HG02852 (cell line): ENCODE measurements around the gene WWC1.
"Not testable (repeated sequence)": the region's sequence is repeated elsewhere in the genome, so short reads cannot be mapped to it uniquely, and the experiment has no call there.

ENCODE experiments used
- ATAC-seq: cut with Tn5 transposase; IDR thresholded peaks from one replicate; pipeline ENCODE4 v1.9.1; 2021; ENCODE audit warnings: mild to moderate bottlenecking, moderate library complexity; ENCODE audit not compliant: unreplicated experiment

The WWC1 gene

DNA sequence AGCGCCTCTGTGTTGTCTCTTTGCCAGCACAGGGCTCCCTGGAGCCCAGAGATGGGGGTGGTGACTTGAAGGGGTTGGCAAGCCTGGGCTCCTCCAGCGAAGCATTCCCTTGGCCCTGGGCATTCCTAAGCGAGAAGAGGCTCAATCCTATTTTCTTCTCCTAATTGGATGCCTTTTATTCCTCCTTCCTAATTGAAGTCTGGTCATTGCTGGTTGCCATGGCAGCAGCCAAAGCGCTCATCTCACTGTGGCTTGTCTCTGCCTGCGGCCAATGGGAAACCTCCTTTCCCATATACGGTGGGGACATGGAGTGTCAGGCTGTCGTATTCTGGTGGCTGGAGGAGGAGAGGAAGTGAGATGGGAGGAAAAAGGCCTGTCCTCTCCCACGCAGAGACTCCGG, 142.6 kb downstream of the WWC1 start:
- ATAC-seq = no peak

DNA sequence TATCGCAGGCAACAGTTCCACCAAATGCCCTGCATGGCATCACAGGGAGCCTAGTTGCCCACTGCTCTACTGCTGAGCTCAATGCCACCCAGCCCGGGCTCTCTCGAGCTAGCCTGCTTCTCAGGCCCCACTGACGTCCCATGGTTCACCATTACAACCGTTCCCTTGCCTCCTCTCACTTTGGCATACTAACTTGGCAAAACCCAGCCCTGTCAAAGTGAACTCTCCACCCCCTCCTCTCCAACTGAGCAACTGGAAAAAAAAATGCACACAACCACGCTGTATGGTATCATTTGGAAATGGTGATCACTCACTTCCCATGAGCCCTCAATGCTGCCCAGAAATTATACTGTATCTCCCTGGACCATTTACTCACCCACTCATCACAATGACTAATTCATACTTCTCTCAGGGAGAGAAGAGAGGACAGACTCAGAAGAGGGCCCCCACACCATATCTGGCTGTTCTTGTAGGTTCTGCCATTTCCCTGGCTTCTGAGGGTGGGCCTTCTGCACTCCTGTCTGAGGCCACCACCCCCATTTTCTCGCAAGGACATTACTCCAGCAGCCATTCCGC, 143.4 kb downstream of the WWC1 start:
- ATAC-seq = no peak

DNA sequence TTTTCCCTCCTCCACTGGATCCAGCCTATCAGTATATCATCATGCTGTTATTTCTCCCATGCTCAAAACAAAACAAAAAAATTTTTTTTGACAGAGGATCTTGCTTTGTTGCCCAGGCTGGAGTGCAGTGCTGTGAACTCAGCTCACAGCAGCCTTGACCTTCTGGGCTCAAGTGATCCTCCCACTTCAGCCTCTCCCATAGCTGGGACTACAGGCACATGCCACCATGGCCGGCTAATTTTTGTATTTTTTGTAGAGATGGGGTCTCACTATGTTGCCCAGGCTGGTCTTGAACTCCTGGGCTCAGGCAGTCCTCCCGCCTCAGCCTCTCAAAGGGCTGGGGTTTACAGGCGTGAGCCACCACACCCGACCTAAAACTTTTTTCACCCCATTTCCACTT, 143.9 kb downstream of the WWC1 start:
- ATAC-seq = not testable (repeated sequence)

DNA sequence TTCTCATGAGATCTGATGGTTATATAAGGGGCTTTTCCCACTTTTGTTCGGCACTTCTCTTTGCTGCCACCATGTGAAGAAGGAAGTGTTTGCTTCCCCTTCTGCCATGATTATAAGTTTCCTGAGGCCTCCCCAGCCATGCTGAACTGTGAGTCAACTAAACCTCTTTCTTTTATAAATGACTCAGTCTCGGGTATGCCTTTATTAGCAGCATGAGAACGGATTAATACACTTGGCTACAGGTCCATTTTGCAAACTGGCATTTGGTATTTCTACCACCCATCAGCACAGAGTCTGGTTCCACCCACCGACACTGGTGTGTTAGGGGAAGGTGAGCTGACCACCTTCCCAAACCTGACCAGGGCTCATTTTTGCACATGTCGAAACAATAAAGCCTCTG, 146.9 kb downstream of the WWC1 start:
- no peak for ATAC-seq

DNA sequence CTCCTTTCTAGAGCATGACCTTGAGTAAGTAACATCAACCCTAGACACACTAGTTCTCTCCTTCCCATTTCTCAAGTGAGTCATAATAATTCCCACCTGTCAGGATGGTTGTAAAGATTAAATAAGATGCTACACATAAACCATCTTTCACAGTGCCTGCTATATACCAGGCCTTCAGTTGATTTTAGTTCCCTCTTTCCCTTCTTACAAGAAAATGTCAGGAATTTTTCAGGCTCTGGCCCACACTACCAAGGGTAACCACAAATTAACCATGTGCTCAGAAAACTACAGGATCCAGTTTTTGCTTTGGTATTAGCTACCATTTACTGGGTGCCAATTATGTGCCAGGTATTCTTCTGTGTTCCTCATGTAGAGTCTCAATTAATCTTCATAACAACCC, 152.1 kb downstream of the WWC1 start:
- ATAC-seq = no peak

DNA sequence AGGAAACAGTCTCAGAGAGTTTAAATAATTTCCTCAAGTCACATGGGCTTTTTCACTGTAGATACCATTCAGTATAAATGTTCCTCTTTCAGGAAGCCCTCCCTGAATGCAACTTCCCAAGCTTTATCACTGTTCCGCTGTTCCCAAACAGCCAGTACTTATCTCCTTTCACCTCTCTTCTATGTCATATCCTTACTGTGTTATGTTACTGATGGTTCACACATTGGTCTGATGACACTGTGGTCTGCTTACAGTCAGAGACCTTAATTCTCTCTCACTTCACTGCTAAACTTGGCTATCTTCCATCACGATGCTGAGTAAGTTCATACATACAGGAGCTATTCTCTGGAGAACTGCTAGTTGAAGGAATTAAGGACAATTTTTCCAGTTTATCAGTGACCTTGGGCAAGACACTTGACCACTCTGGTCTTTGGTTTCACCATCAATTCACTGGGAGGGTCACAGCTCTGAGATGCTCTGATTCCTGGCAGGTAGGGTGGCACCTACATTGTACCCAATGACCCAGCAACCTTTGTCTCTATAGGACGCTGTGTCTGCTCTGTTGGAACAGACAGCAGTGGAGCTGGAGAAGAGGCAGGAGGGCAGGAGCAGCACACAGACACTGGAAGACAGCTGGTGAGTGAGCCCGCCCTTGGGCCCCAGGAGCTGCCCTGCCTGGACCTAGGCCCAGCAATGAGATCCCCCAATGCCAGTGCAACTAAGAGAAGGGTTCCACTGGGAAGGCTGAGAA, 152.7 kb downstream of the WWC1 start:
- ATAC-seq = no peak

DNA sequence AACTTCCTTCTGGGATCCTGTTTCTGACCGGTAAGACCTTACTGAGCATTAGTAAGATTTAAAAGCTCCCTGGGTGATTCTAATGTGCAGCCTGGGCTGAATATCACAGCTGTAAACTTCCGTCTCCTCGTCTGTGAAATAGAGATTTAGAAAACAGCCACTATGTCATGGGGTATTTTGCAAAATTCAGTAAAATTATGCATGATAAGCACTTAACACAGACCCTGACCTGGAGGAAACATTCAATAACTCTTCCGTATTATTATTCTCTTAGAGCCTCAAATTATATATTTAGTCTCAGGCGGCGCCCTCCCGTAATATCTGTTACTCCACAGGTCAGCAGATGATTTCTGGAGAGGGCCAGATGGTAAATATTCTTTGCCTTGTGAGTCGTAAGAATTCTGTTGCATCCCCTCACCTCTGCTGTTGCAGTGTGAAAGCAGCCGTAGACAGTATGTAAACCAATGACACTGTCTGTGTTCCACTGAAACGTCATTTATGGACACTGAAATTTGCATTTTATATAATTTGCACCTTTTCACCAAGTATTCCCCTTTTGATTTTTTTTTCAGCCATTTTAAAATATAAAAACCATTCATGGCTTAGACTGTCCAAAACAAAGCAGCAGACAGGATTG, 155.7 kb downstream of the WWC1 start:
- no peak for ATAC-seq

DNA sequence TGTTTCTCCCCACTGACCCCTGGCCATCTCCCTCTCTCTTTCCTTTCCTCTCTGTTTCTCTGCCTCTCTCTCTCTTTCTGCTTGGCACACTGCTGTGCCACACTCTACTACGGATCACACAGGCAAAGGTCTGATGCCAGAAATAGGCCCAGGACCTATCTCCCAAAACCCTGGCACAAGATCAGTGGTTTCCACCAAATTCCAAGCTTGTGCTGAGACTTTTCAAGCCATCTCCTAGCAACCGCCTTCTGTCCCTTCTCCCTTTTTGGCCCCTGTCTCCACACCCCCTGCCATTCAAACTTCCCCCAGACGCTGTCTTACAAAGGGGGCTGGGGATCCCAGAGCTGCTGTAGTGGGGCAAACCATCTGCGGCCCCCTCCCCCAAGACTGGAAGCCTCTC, 156.4 kb downstream of the WWC1 start:
- no peak for ATAC-seq

DNA sequence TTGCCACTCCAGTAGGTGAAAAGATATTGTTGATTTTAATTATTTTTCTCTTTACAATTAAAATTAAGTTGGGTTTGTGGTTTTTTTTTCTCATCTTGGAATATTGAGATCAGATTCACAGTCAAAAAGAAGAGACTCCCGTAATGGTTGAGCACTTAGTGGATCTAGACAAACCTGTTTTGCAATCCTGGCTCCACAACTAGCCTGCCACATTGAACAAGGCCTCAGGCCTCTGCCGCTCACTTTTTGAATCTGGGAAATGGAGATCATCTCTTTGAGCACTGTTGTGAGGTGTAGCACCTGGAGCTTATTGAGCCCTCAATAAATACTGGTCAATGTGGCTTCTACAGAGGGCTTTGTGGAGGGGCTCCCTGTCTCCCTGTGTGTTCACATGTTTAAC, 157.7 kb downstream of the WWC1 start:
- ATAC-seq = no peak

DNA sequence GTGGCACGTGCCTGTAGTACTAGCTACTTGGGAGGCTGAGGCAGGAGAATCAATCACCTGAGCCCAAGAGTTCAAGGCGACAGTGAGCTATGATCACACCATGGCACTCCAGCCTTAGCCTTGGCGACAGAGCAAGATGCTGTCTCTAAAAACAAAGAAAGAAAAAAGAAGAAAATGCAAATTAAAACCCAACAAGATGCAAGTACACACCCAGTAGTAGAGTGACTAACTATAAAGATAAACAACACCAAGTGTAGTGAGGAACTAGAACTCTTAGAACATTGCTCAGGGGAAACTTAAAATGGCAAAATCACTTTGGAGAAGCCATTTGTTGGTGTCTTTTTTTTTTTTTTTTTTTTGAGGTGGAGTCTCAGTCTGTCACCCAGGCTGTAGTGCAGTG, 160.1 kb downstream of the WWC1 start:
- no peak for ATAC-seq

DNA sequence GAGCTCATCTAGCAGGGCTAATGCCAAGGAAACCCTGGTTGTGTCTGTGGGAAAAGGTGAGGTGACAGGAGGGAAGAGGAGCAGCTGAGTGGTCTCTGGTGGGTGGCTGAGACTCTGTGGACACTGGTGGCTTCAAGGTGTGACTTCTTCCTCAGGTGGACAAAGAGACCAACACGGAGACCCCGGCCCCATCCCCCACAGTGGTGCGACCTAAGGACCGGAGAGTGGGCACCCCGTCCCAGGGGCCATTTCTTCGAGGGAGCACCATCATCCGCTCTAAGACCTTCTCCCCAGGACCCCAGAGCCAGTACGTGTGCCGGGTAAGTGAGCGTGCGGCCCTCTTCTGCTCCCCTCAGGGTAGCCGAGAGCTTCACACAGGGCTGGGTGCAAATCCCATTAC, 163.8 kb downstream of the WWC1 start:
- no peak for ATAC-seq

DNA sequence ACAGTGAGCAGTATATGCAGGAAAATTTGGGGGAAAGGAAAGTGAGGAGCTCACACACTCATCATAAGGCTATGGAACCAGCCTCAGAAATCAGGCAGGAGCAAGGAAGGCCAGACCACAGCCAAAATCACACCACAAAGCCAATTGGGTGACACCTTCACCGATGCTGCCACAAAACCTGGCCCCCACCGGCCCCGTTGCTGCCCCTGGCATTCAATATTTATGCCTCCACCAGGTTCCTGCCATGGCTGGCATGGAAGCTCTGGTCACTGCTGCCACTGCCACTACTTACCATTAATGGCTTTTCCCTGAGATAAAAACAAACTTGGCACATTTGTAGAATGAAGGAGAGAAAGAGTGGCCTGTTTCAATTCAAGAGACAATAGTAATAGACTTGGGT, 166.1 kb downstream of the WWC1 start:
- ATAC-seq = no peak

DNA sequence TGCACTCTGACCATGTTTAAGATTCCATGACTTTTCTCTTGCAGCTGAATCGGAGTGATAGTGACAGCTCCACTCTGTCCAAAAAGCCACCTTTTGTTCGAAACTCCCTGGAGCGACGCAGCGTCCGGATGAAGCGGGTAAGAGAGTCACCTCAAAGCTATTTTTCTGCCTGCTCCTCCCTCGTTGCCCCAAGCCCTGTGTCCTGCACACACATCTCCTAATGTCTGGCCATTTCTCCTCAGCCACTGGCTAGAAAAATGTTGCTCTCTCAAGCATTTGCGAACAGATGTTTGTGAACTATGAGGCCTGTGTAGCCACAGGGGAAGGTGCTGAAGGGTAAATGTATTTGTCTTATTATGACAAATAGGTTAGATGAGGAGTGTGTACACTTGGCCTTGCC, 169.2 kb downstream of the WWC1 start:
- ATAC-seq = no peak

DNA sequence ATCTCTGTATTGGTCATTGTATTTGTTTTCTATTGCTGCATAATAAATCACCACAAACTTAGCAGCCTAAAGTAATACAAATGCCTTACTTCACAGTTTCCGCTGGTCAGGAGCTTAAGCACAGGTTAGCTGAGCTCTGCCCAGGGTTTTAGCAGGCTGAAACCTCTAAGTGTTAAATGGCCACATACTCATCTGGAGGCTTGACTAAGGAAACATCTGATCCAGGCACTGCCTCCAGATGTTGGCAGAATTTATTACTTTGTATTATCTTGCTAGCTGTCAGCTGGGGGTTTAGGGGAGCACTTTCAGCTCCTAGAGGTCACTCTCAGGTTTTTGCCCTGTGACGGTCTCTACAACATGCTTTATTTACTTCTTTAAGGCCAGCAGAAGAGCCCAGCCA, 171.6 kb downstream of the WWC1 start:
- no peak for ATAC-seq

DNA sequence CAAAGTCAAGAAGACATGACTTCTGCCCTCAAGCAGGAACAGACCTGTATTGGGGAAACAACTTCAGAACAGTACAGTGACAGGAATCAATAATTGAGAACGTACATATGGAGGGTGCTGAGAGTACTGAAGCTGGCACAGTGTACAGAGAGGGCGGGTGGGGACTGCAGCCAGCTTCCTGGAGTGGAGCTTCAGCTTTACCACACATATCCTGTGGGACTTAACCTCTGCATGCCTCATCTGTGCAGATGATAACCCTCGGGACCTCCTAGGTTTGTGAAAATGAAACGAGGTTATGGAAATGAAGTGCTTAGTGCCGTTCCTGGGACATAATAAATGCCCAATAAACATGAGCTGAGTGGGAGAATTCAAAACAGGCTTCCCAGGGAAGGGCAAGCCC, 172.8 kb downstream of the WWC1 start:
- ATAC-seq = no peak

DNA sequence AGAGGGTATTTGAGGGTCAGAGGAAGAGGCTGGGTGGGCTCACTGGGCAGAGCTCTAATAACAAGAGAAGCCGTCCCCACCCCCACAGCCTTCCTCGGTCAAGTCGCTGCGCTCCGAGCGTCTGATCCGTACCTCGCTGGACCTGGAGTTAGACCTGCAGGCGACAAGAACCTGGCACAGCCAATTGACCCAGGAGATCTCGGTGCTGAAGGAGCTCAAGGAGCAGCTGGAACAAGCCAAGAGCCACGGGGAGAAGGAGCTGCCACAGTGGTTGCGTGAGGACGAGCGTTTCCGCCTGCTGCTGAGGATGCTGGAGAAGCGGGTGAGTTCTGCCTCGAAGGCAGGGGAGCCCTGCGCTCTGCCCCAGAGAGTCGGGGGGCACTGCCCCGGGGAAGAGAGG, 173.2 kb downstream of the WWC1 start:
- no peak for ATAC-seq

DNA sequence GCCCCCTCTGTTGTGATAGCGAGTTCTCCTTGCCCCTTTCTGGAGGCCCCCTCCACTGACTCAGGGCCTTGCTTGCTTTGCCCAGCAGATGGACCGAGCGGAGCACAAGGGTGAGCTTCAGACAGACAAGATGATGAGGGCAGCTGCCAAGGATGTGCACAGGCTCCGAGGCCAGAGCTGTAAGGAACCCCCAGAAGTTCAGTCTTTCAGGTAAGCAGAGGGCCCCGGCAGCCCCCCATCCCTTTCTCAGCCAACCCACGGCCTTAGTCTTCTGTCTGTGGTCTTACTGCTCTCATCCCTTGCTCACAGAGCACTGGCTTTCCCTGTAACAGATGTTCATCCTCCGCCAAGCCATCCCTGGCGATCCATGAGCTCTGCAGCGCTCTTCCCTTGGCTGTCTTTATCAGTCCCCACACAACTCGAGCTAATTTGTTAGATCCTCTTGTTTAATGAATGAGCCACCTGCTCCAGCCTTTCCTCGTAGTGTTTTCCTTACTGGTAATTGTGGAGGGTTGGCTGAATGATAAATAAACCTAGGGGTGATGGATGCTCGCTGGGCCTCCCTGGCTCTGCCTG, 176.4 kb downstream of the WWC1 start:
- ATAC-seq = no peak

DNA sequence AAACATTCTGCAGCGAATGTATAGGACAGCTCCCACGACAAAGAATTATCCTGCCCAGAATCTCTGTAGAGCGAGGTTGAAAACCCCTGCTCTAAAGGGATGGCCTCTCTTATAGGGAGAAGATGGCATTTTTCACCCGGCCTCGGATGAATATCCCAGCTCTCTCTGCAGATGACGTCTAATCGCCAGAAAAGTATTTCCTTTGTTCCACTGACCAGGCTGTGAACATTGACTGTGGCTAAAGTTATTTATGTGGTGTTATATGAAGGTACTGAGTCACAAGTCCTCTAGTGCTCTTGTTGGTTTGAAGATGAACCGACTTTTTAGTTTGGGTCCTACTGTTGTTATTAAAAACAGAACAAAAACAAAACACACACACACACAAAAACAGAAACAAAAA, 177.4 kb downstream of the WWC1 start:
- ATAC-seq = no peak

DNA sequence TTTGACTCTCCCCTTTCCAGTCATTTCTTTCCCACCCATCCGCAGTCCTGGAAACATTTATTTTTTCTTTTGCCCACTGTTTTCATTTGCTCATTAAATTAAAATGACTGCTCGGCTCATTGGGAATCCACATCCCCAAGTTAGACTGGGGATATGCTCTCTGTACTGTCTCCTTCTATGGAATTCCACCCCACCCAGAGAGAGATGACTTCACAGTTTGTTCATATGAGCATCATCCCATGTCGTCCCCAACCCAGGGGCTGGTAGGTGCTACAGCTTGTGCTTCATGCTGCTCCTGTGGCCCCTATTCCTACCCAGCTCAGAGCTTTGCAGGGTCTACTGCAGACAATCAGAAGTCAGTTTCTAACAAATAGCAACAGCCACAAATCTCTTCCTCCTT, 178.4 kb downstream of the WWC1 start:
- no peak for ATAC-seq

DNA sequence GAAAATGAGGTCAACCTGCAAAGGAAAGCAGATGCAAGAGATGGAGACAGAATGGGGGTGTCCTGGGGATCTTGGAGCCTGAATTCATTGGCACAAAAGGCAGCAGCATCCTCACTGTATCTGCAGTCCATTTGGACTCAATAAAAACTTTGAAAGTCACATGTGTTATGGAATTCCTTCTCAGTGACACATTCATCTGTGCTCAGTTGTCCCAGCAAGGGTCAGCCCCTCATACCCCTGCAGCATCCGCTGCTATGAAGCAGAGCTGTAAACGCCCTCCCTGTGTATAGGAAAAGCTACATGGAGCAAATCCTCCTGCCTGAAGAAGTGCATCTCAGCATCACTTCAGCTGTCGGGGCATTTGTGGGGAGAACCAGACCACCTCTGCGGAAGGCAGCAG, 180.3 kb downstream of the WWC1 start:
- no peak for ATAC-seq

DNA sequence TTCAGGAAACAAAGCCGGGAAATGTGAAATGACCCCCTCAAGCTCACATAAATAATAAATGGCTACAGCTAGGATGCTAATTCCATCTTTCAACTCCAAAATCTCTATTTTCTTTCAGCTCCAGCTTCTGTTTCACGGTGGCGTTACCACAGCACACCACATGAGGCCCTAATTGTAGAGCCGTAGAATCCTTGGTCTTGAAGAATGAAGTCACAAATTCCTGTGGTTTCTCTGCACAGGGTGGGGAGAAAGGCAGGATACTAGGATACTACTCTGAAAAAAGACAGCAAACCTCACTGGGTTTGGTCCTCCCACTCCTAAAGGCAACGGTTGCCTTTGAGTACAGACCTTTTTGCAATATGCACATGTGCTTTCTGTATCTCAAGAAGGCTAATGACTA, 180.9 kb downstream of the WWC1 start:
- no peak for ATAC-seq

DNA sequence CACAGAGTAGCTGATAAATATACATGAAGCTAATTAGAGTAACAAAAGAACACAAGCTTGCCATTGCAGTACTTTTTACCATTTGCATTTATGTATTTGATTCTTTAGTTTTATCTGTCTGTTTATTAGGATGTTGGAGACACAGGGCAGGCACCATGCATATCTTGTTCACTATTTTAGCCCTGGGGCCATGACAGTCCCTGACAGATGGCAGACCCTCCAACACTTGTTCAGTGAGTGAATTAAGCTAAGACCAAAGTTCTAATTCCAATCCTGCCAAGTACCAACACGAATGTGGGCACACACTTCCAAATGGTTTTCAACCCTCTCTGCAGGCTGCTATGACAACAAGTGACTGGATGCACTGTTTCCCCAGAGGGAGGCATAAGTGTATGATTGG, 182.9 kb downstream of the WWC1 start:
- ATAC-seq = no peak
